Suprapubic skin (tissue), 4 donors: ENCODE results near the gene ZBTB16. TPM values are rescaled to one million over a fixed set of nuclear protein-coding genes. Genes with fewer than 3 reads are reported as not detected.

Experiments
- DNase-seq, 2 donors: peaks; one replicate each; pipeline ENCODE4 v3.0.0-alpha.2; 2019; ENCODE audit warnings: low spot score in 2 of 2
- H3K27ac ChIP-seq: fragments of 200-600 bp; sonication (generic); one replicate; pipeline ENCODE4 v1.5.1; 2019
- H3K27me3 ChIP-seq: fragments of 200-600 bp; sonication (generic); one replicate; pipeline ENCODE4 v1.5.1; 2019
- H3K36me3 ChIP-seq: fragments of 200-600 bp; sonication (generic); one replicate; pipeline ENCODE4 v1.5.1; 2019
- H3K4me1 ChIP-seq: fragments of 200-600 bp; sonication (generic); one replicate; pipeline ENCODE4 v1.5.1; 2019
- H3K4me3 ChIP-seq: fragments of 200-600 bp; sonication (generic); one replicate; pipeline ENCODE4 v1.5.1; 2019; ENCODE audit warnings: mild to moderate bottlenecking
- H3K9me3 ChIP-seq: fragments of 200-600 bp; sonication (generic); one replicate; pipeline ENCODE4 v1.5.1; 2019
- EP300 ChIP-seq: sonication (generic); formaldehyde crosslinking; IDR thresholded peaks from one replicate; pipeline ENCODE4 v1.6.1; 2017; ENCODE audit warnings: antibody characterized with exemption
- POLR2A ChIP-seq, 2 donors: fragments of 450-650 bp; IDR thresholded peaks; one replicate each; pipeline ENCODE4 v1.6.1; 2017; ENCODE audit warnings: antibody characterized with exemption in 2 of 2, mild to moderate bottlenecking in 2 of 2, moderate library complexity in 2 of 2
- POLR2AphosphoS5 ChIP-seq, 3 donors: sonication (generic); formaldehyde crosslinking; IDR thresholded peaks; one replicate each; pipeline ENCODE4 v1.6.1; 2017; ENCODE audit warnings: antibody characterized with exemption in 3 of 3
- WGBS: methylation state at CpG from one replicate; pipeline ENCODE4 v1.1.5; 2018; 5-methylcytosine and 5-hydroxymethylcytosine counted together
- total RNA-seq, 4 donors: library from RNA; depleted of rRNA; stranded (reverse); fragments of >200 nt; gene quantifications; one replicate each; pipeline ENCODE4 v1.1.0, GENCODE V29; 2016
- TF ChIP-seq, protein P1 (sequence below), 2 donors: fragments of 200-600 bp in 1 of 2; fragments of 450-650 bp in 1 of 2; sonication (generic) in 1 of 2; IDR thresholded peaks; one replicate each; pipeline ENCODE4 v1.5.1; 2016 to 2019; ENCODE audit warnings: antibody characterized with exemption in 2 of 2, mild to moderate bottlenecking in 1 of 2, moderate library complexity in 1 of 2

Gene ZBTB16
- total RNA-seq, 4 donors from 2014 or later, result 142 to 474 (median 232) TPM

DNA sequence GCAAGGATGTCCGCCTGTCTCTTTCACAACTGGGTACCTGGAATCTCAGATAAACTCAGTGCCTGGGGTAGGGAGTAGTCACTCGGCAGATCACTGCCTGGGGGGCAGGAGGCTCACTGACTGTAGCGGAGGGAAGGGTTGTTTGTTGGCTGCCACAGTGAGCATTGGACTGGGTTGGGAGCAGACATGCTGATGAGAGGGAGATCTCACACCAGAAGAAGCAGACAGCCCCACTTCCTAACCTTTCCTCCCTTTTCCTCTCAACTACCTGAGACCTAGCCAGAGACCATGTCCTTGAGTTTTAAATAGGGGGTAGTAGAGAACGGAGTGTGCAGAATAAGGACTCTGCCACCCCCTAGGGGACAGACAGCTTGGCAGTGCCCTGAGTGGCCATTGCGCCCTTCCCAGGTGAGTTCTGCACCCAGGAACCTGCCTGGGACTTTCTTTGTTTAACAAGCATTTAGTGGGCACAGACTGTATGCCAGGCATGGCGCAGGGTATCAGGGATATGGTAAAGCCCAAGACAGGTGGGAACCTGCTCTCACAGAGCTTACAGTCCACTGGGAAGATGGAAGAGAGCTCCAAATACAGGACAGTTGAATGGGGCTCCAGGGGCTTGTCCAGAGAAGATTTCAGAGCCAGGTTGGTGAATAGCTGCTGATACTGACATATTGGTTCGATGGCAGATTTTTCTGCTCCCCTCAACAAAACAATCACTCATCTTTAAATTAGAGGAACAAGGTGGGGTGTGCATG, 121.0 kb downstream of the ZBTB16 start:
- TF ChIP-seq, protein P1, sequence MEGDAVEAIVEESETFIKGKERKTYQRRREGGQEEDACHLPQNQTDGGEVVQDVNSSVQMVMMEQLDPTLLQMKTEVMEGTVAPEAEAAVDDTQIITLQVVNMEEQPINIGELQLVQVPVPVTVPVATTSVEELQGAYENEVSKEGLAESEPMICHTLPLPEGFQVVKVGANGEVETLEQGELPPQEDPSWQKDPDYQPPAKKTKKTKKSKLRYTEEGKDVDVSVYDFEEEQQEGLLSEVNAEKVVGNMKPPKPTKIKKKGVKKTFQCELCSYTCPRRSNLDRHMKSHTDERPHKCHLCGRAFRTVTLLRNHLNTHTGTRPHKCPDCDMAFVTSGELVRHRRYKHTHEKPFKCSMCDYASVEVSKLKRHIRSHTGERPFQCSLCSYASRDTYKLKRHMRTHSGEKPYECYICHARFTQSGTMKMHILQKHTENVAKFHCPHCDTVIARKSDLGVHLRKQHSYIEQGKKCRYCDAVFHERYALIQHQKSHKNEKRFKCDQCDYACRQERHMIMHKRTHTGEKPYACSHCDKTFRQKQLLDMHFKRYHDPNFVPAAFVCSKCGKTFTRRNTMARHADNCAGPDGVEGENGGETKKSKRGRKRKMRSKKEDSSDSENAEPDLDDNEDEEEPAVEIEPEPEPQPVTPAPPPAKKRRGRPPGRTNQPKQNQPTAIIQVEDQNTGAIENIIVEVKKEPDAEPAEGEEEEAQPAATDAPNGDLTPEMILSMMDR (IDR thresholded peaks at IDR 0.05), result peak in 1 of 2 donors; percentile 29
- no peak for TF ChIP-seq POLR2A (IDR thresholded peaks at IDR 0.05)
- peak in 1 of 3 donors; percentile 28 for TF ChIP-seq POLR2AphosphoS5 (IDR thresholded peaks at IDR 0.05)
- no peak for TF ChIP-seq EP300
- Histone ChIP-seq H3K27ac (peak overlapping the region; percentile 98), H3K27me3 (no peaks in the 10 kb centered on the region), H3K36me3 (no peaks in the 10 kb centered on the region), H3K9me3 (no peaks in the 10 kb centered on the region), H3K4me3 (peak overlapping the region; percentile 47), H3K4me1 (peaks cover 81% of the 10 kb centered on the region)
- peak in 1 of 2 donors; percentile 79 for DNase-seq
- 60% methylated on average over 7 of the region's 7 CpGs for WGBS

DNA sequence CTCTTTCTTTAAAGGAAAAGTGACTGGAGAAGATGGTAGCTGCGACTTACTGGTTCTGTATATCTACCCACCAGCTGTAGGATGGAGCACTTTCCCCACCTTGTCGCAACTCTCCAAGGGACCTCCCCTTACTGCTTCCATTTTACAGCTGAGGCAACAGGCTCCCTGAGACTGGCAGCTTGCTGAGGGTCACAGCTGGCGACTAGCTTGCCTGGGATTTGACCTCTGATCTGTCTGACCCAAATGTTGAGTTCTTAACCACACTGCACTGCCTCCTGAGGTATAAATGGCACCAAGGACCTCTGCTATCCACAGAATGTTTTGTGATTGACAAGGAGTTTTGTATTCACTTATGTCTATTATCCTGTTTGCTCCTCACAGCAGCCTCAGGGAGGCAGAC, 121.7 kb downstream of the ZBTB16 start:
- no peaks in the 10 kb centered on the region for H3K9me3 ChIP-seq
- DNase-seq, result no peak
- H3K4me1 ChIP-seq, result peaks cover 74% of the 10 kb centered on the region
- peak overlapping the region; percentile 47 for H3K4me3 ChIP-seq
- H3K27me3 ChIP-seq, result no peaks in the 10 kb centered on the region
- 94% methylated on average over 3 of the region's 3 CpGs for WGBS
- no peaks in the 10 kb centered on the region for H3K36me3 ChIP-seq
- peak overlapping the region; percentile 98 for H3K27ac ChIP-seq
- TF ChIP-seq EP300 (no peak), POLR2A (IDR thresholded peaks at IDR 0.05) (no peak), POLR2AphosphoS5 (IDR thresholded peaks at IDR 0.05) (no peak)
- TF ChIP-seq, protein P1 (IDR thresholded peaks at IDR 0.05), result no peak

DNA sequence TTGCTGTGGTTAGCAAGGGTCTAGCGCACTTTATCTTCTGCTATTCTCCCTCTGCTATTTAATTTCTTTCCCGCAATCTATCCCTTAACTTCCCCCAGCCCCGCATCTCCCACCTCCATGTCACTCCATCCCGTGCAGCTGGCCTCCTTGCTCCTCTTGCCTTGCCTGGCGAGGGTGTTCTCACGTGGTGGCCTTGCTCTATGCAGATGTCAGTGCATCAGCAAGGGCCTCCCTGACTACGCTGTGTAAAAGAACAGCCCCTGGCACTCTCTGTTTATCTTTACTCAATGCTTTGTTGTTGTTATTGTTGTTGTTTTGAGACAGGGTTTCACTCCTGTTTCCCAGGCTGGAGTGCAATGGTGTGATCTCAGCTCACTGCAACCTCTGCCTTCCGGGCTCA, 122.2 kb downstream of the ZBTB16 start:
- Histone ChIP-seq H3K27me3 (no peaks in the 10 kb centered on the region), H3K36me3 (peaks cover 2% of the 10 kb centered on the region), H3K4me1 (peaks cover 68% of the 10 kb centered on the region), H3K9me3 (no peaks in the 10 kb centered on the region), H3K4me3 (no peak overlapping the region), H3K27ac (peak overlapping the region; percentile 98)
- WGBS, result 85% methylated on average over 8 of the region's 8 CpGs
- peak in 1 of 2 donors; percentile 72 for DNase-seq
- TF ChIP-seq POLR2A (IDR thresholded peaks at IDR 0.05), result no peak
- TF ChIP-seq, protein P1 (IDR thresholded peaks at IDR 0.05), result no peak
- TF ChIP-seq EP300, result no peak
- TF ChIP-seq POLR2AphosphoS5 (IDR thresholded peaks at IDR 0.05), result no peak

DNA sequence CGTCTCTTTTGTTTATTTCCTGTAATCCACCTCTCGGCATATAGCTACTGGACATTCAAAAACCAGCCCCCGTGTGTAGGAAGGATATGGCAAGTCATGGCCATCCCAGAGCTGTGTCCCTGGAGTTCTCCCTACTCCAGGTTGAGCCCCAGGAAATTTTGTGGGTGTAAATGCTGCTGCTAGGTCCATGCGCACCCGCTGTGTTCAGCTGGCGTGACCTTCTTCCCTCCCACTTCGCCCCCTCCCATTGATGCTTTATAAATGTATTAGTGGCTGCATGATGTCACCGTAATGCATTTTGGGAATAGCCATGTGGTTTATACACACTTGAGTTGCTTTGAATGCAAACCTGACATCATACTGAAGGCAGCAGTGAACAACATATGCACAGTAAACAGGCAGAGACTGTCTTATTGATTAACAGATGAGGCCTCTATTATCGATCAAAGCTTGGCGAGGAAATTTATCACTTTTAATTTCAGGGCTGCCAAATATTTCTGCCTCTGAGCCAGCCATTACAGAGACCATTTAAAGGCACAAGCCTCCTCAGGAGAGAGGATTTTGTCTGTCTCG, 123.0 kb downstream of the ZBTB16 start:
- Histone ChIP-seq H3K4me1 (peaks cover 60% of the 10 kb centered on the region), H3K27me3 (no peaks in the 10 kb centered on the region), H3K36me3 (peaks cover 10% of the 10 kb centered on the region), H3K9me3 (no peaks in the 10 kb centered on the region), H3K27ac (peak overlapping the region; percentile 98), H3K4me3 (no peak overlapping the region)
- DNase-seq, result no peak
- TF ChIP-seq, protein P1 (IDR thresholded peaks at IDR 0.05), result no peak
- TF ChIP-seq POLR2AphosphoS5 (IDR thresholded peaks at IDR 0.05) (no peak), POLR2A (IDR thresholded peaks at IDR 0.05) (no peak), EP300 (no peak)
- 88% methylated on average over 11 of the region's 11 CpGs for WGBS

DNA sequence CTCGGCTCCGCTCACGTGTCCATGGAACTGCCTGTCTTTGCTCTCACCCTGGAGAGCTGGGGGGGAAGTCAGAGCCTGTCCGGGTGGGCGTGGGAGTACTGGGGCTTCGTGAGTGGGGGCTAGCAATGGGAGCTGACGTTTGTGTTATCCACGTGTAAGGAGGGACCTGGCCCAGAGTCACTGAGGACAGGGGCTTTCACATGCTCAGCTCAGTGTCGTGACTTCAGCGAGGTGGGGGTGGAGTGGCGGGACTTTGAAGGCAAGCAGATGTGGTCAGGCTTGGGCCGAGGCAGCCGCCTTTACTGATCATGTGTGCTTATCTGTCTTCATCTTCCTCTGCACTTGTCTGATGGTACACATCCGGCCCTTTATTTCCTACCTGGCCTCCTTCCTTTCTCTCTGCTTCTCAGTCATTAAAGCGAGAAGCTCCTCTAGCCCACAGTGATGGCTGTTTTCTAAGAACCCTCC, 123.6 kb downstream of the ZBTB16 start:
- H3K4me1 ChIP-seq, result peaks cover 55% of the 10 kb centered on the region
- peak overlapping the region; percentile 98 for H3K27ac ChIP-seq
- no peak for DNase-seq
- no peaks in the 10 kb centered on the region for H3K27me3 ChIP-seq
- peaks cover 15% of the 10 kb centered on the region for H3K36me3 ChIP-seq
- WGBS, result 71% methylated on average over 15 of the region's 15 CpGs
- no peaks in the 10 kb centered on the region for H3K9me3 ChIP-seq
- no peak overlapping the region for H3K4me3 ChIP-seq
- TF ChIP-seq POLR2AphosphoS5 (IDR thresholded peaks at IDR 0.05) (no peak), EP300 (no peak), POLR2A (IDR thresholded peaks at IDR 0.05) (no peak)
- TF ChIP-seq, protein P1 (IDR thresholded peaks at IDR 0.05), result no peak
